NB4 (cell line): ENCODE data around the gene ZFAND3.

ENCODE experiments used
- MYC ChIP-seq: IDR thresholded peaks from 2 replicates; pipeline ENCODE4 v1.6.1; 2011; ENCODE audit warnings: low read depth, low read length
- POLR2A ChIP-seq: IDR thresholded peaks from 2 replicates; pipeline ENCODE4 v1.6.1; 2011; ENCODE audit warnings: mild to moderate bottlenecking; ENCODE audit not compliant: insufficient read length; ENCODE audit errors: extremely low read depth
- TF ChIP-seq, protein P1 (sequence below): IDR thresholded peaks from one replicate; pipeline ENCODE4 v1.5.1; 2012; ENCODE audit warnings: low read depth, low read length
- TF ChIP-seq, protein P2 (sequence below): IDR thresholded peaks from 2 replicates; pipeline ENCODE4 v1.6.1; 2011; ENCODE audit warnings: low read depth, low read length

DNA sequence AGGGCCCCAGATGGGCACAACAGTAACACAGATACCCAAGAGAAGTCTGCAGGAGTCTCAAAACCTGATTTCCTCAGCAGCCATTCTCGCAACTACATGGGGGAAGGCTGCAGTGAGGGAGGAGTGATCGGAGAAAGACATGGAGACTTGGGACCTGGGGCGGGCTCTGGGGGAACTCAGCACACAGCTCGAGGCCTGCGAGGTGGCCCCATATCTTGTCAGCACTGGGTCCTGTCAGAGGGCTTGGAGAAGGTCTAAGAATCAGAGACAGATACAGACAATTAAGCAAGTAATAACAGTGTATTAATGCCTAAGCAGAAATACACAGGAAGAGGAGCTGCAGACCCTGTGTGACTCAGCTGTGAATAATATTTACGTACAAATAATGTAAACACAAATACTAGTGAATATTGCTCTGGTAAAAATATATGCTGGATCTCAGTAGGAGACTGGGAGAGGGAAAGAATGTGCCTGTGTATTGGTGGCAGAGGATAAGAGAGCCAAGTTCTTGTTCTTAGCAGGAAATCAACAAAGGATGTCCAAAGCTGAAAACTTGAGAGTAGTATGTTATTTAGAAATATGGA lies 336.2 kb downstream of the ZFAND3 start:
- TF ChIP-seq, protein P1, sequence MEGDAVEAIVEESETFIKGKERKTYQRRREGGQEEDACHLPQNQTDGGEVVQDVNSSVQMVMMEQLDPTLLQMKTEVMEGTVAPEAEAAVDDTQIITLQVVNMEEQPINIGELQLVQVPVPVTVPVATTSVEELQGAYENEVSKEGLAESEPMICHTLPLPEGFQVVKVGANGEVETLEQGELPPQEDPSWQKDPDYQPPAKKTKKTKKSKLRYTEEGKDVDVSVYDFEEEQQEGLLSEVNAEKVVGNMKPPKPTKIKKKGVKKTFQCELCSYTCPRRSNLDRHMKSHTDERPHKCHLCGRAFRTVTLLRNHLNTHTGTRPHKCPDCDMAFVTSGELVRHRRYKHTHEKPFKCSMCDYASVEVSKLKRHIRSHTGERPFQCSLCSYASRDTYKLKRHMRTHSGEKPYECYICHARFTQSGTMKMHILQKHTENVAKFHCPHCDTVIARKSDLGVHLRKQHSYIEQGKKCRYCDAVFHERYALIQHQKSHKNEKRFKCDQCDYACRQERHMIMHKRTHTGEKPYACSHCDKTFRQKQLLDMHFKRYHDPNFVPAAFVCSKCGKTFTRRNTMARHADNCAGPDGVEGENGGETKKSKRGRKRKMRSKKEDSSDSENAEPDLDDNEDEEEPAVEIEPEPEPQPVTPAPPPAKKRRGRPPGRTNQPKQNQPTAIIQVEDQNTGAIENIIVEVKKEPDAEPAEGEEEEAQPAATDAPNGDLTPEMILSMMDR, result no peak
- no peak for TF ChIP-seq POLR2A
- TF ChIP-seq, protein P2, sequence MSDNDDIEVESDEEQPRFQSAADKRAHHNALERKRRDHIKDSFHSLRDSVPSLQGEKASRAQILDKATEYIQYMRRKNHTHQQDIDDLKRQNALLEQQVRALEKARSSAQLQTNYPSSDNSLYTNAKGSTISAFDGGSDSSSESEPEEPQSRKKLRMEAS, result no peak
- TF ChIP-seq MYC, result no peak
